OCI-LY1 (cell line): ENCODE results near the gene SLCO2B1.

Experiments used
- EZH2 ChIP-seq: fragments of 200-600 bp; sonication (generic), shearing (Covaris generic); IDR thresholded peaks from 2 replicates; pipeline ENCODE4 v1.8.0; 2017; ENCODE audit warnings: borderline replicate concordance, mixed run types, mild to moderate bottlenecking, antibody characterized with exemption, low read length, moderate library complexity, mixed read lengths
- TF ChIP-seq, protein P1 (sequence below): fragments of 200-600 bp; sonication (generic), shearing (Covaris generic); IDR thresholded peaks from 2 replicates; pipeline ENCODE4 v1.5.1; 2017; ENCODE audit warnings: mild to moderate bottlenecking, antibody characterized with exemption, low read length, moderate library complexity, mixed read lengths

DNA sequence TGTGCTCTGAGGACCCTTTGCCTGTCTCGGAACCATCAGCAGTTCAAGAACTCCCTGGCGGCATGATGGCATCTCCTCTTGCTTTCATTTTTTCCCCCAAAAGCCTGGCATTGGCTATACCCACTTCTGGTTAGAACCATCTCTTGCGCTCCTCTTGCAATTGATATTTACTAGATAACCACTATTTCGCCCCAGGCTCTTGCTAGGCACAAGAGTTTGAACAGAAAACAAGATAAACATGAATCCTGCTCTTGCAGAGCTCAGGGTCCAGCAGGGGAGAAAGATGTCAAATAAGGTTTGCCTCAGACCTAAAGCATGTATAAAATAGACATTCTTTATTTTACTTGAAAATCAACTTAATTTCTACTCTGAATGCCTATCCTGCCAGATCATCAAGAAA is 33.1 kb downstream of the SLCO2B1 start:
- TF ChIP-seq, protein P1, sequence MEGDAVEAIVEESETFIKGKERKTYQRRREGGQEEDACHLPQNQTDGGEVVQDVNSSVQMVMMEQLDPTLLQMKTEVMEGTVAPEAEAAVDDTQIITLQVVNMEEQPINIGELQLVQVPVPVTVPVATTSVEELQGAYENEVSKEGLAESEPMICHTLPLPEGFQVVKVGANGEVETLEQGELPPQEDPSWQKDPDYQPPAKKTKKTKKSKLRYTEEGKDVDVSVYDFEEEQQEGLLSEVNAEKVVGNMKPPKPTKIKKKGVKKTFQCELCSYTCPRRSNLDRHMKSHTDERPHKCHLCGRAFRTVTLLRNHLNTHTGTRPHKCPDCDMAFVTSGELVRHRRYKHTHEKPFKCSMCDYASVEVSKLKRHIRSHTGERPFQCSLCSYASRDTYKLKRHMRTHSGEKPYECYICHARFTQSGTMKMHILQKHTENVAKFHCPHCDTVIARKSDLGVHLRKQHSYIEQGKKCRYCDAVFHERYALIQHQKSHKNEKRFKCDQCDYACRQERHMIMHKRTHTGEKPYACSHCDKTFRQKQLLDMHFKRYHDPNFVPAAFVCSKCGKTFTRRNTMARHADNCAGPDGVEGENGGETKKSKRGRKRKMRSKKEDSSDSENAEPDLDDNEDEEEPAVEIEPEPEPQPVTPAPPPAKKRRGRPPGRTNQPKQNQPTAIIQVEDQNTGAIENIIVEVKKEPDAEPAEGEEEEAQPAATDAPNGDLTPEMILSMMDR: no peak
- no peak for TF ChIP-seq EZH2
